Neural cell (in vitro differentiated cells): ENCODE measurements around the gene SP140.

Experiments
- EP300 ChIP-seq: fragments of 450-650 bp; conservative IDR thresholded peaks from 2 replicates; pipeline ENCODE4 v1.6.1; 2014; ENCODE audit warnings: antibody characterized with exemption, mild to moderate bottlenecking, moderate library complexity; ENCODE audit not compliant: poor library complexity, severe bottlenecking
- EZH2 ChIP-seq: fragments of 200-600, 300-800 bp; shearing (Covaris generic), sonication (generic); IDR thresholded peaks from 2 replicates; pipeline ENCODE4 v1.6.1; 2014; ENCODE audit warnings: antibody characterized with exemption, low read length, borderline replicate concordance, mild to moderate bottlenecking; ENCODE audit not compliant: insufficient read depth, poor library complexity, severe bottlenecking
- POLR2AphosphoS5 ChIP-seq: IDR thresholded peaks from 2 replicates; pipeline ENCODE4 v1.6.1; 2012
- SMC3 ChIP-seq: fragments of 450-650 bp; conservative IDR thresholded peaks from 2 replicates; pipeline ENCODE4 v1.6.1; 2014; ENCODE audit warnings: antibody characterized with exemption, mild to moderate bottlenecking, moderate library complexity; ENCODE audit not compliant: poor library complexity
- TAF1 ChIP-seq: IDR thresholded peaks from 2 replicates; pipeline ENCODE4 v1.6.1; 2012; ENCODE audit warnings: low read depth
- TF ChIP-seq, protein P1 (sequence below): fragments of 450-650 bp; IDR thresholded peaks from 2 replicates; pipeline ENCODE4 v1.5.1; 2014; ENCODE audit warnings: antibody characterized with exemption, mild to moderate bottlenecking, moderate library complexity; ENCODE audit not compliant: poor library complexity, severe bottlenecking

DNA sequence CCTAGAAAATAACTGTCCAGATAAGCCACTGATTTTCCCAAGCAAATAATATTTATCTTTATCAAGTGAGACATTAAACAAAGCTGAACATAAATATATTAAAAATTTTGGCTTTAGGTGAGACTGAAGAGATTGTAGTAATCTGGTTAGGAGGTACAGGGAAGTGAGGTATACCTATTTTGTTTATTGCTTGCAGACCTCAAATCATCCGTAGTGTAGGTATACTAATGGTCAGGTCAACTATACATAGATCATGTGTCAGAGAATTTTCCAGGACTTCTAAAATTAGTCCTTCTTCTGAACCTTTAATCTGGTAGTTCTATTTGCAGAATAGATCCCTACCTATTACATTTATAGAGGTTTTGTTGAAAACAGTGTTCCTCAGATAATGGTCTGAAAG lies 41.5 kb downstream of the SP140 start:
- TF ChIP-seq, protein P1, sequence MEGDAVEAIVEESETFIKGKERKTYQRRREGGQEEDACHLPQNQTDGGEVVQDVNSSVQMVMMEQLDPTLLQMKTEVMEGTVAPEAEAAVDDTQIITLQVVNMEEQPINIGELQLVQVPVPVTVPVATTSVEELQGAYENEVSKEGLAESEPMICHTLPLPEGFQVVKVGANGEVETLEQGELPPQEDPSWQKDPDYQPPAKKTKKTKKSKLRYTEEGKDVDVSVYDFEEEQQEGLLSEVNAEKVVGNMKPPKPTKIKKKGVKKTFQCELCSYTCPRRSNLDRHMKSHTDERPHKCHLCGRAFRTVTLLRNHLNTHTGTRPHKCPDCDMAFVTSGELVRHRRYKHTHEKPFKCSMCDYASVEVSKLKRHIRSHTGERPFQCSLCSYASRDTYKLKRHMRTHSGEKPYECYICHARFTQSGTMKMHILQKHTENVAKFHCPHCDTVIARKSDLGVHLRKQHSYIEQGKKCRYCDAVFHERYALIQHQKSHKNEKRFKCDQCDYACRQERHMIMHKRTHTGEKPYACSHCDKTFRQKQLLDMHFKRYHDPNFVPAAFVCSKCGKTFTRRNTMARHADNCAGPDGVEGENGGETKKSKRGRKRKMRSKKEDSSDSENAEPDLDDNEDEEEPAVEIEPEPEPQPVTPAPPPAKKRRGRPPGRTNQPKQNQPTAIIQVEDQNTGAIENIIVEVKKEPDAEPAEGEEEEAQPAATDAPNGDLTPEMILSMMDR = no peak
- TF ChIP-seq EZH2 (no peak), TAF1 (no peak), EP300 (no peak), SMC3 (no peak), POLR2AphosphoS5 (no peak)
